Fibroblast of skin of abdomen (primary cell): ENCODE data around the gene OPN3.
A peak's percentile ranks its signal among the peaks of the same experiment; 100 is the strongest.

Source experiments
- DNase-seq: peaks from one replicate; pipeline ENCODE4 v3.0.0-alpha.2; 2013

OPN3 gene

GRCh38 chr1:241645199-241645598 lies 5.0 kb upstream of the OPN3 start:
- no peak for DNase-seq

- DNase-seq: no peak
Measured at GRCh38 chr1:241644259-241644658, 4.1 kb upstream of the OPN3 start.

DNA sequence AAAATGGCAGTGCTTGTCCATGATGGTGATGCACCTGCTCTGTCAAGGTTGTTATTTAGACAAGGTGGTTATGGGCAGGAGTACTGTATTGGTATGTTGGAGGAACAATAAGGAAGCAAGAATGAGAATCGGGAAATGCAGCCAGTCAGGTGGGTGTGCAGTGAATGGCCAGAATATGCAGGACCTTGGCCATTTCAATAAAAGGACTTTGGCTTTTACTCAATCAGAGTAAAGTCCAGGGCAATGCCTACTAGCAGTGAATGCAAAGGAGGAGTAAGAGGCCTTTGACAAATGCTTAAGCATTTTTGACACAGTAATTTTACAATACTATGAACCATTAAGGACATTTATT lies 2.4 kb upstream of the OPN3 start:
- no peak for DNase-seq

DNA sequence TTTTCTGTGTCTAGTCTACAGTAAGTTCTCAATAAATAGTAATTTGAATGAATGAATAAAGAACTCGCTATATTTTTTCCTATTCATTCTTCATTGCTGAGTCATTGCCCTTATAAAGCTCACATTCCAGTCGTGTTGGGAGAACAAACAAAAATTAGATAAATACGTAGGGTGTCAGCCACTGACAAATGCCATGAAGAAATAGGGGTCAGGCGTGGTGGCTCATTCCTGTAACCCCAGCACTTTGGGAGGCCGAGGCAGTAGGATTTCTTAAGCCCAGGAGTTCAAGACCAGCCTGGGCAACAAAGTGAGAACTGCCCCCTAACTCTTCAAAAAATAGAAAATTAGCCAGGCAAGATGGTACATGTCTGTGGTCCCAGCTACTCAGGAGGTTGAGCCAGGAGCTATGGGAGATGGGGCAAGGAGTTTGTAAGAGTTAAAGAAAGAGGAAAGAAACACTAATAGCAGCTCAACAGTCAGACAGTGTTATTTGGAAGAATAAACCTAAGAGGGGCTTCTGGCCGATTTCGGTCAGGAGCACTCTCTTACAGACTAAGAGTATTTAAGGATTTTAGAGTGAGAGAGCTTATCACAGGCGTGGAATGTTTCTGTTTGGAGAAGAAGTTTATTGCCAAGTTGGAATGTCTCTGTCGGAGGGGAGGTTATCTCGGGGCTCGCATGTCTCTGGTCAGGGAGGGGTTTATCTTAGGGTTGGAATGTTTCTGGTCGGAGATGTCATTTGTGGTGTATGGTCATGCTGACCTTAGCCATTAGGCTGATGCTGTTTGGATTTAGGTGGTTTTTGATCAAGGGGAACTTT lies 1.8 kb upstream of the OPN3 start:
- DNase-seq: peak; percentile 25

- DNase-seq: no peak
Measured at GRCh38 chr1:241640867-241641622, 876 bp upstream of the OPN3 start.

GRCh38 chr1:241639623-241640148 lies 483 bp downstream of the OPN3 start:
- DNase-seq: peak; percentile 38

DNA sequence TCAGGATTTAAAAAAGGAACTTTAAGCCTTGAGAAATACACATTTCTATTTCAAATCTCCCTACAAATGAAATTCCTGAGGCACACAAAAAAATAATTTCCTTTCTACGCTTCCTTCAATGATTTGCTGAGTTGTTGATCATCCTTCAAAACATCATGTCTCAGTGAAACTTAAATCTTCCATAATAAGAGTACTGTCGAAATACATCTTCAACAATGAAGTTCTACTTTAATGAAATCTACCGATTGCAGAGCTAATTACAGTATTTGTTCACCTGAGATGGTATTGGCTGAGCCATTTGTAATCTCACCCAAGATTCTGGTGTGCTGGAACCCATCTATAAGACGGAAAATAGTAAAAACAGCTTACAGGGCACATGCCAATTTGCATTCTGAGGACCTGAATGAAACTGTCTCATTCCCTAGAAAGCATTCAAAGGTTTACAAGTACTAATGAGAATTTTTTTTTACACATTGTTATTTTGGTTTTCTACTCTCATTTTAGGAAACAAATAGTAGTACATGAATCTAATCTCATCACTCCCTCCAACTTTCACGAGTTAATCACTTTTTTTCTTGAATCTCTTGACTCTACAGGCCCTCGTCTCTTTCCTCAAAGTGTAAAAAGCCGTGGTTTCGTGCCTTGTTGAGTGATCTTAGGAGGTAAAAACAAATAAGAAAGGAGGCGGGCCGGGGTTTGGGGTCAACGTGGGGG lies 1.1 kb downstream of the OPN3 start:
- no peak for DNase-seq

DNA sequence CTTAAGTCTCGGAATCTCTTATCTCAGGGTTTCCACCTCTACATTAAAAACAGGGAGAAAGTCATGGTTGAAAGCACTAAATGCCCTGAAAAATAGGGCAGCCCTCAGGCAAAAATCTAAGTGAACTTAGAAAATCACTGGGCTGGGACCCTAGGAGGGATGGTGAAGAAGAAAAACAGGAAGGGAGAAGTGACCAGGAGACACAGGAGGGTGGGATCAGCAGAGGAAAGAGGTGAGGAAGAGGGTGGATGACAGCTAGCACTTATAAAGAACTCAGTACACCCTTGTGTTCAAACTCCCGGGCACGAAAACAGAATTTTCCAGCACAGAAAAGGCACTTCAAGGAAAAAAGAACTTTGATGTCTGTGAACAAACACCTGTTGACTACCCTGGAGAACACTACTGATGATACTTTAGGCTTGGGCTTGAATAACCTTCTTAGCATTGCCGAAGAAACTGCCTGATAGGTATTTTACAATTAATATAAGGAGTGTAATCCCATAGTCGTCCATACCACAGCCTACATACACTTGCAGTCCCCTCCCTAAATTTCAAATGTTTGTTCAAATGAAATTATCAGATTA lies 2.0 kb downstream of the OPN3 start:
- DNase-seq: no peak

GRCh38 chr1:241637604-241638003 lies 2.6 kb downstream of the OPN3 start:
- no peak for DNase-seq

- DNase-seq: peak; percentile 44
Measured at GRCh38 chr1:241637046-241637590, 3.1 kb downstream of the OPN3 start.

DNA sequence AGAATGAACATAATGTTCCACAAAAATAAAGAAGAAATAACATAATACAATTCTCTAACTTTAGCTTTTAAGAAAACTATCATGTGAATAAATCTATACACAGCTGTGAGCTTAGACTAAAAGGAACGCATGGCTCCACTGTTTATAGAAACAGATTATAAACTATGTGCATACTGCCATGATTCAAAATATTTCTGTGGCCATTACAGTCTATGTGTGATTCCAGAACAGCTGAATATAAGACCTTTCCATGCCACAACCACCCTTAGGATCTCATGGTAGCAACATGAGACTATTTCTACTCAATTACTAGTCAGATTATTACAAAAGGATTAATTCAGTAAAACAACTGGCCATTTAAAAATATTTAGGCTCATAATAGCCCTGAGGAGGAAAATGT lies 3.9 kb downstream of the OPN3 start:
- no peak for DNase-seq

GRCh38 chr1:241635556-241636152 lies 4.5 kb downstream of the OPN3 start:
- DNase-seq: no peak

GRCh38 chr1:241632987-241633386 lies 7.2 kb downstream of the OPN3 start:
- DNase-seq: no peak

- no peak for DNase-seq
Measured at GRCh38 chr1:241631674-241632073, 8.5 kb downstream of the OPN3 start.

- DNase-seq: no peak
Measured at GRCh38 chr1:241630899-241631298, 9.3 kb downstream of the OPN3 start.

DNA sequence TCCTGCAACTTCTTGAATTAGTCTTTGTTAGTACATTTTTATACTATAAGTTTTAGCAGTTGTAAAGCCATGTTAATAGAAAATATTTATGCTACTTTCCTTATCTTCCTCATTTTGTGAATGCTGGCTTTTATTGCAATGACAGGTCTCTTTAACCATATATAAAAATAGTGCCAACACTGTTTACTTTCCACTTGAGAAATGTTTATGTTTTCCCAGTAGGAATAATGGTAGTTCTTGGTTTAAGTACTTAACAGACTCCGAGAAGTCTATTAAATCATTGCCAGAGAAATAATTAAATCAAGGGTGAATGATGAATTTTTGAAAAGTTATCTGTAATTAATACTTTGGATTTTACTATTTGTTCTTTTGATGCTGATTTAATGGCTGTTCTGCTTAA lies 9.7 kb downstream of the OPN3 start:
- no peak for DNase-seq

DNA sequence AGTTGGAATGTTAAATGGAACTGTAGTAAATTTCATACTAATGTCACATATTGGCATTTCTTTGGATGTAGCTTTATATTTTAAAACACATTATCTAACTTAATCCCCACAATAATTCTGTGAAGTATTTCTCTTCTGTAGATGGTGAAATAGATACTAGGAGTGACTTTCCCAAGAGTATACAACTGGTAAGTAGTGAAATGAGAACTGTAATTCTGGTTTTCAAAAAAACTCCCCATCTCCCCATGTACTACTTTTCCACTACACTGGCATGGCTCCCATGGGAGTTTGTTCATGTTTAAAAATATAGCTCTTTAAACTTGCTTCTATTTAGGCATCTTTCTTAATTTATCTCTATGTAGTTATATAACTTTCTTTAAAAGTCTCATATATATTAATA lies 10.2 kb downstream of the OPN3 start:
- DNase-seq: no peak

DNA sequence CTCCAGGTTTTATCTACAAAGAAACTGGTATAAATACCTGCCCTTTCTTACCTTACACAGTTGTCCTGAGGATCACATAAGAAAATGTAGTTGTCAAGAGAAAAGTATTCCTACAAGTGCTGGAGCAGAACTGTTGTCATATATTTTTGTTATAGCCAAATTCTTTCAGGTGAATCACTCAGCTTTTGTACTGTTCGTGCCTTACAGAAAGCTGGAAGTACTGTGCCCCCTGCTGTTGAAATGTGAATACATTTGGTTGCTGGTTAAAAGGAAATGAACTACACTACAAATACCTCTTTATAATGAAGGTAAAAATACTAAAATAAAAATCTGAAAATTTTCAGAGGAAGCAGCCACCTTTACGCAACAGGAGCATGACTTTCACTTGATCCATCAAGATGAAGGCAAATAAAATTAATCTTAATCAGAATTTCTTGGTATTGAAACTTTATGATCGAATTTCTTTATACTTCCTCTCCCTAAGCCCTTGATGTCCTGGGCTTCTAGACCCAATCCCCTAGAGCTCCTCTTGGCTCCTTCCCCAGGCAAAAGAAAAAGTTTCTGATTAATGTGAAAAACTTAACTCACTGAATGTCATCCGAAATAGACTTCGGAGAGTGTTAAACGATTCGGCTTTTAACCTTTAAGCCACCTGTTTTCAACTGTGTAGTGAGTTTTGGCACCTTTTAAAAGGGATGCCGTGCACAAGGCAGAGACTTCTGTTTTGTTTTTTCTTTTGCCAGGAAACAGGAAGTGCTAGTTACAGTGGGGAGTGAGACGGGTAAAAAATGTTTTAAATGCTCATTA lies 12.5 kb downstream of the OPN3 start:
- peak; percentile 69 for DNase-seq

DNA sequence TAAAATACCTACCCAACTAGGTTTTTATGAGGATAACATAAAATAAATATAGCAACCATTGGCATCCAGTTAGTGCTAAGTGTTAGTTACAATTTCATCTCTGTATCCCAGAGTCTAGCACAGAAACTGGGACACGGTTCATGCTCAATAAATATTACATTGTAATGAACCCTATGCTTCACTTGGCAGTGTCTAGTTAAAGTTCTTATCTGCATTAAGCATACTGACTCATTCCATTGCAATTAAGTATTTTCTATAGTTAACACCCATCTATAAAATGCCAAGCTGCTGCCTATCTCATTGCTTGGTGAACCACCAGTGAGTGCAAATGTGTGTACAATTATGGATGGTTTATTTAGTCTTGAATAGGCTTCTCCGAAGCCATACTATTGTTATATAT lies 15.2 kb downstream of the OPN3 start:
- no peak for DNase-seq

DNA sequence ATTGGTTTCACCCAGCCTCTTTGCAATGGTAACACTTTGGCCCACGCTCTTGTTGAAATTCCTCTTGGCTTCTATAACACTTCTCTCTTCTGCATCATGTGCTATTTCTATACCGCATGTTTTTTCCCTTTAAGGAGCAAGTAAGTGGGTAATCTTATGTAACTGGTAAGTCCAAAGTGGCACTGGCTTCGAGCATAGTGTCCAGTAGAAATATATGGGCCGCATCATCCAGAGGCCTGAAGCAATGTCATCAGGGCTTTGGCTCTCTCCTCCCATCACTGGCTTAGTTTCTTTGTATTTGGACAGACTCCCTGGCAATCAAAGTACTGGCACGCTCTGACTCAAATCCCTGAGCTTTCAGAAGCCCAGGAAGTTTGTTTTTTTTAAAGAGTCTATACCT lies 17.5 kb downstream of the OPN3 start:
- no peak for DNase-seq

DNA sequence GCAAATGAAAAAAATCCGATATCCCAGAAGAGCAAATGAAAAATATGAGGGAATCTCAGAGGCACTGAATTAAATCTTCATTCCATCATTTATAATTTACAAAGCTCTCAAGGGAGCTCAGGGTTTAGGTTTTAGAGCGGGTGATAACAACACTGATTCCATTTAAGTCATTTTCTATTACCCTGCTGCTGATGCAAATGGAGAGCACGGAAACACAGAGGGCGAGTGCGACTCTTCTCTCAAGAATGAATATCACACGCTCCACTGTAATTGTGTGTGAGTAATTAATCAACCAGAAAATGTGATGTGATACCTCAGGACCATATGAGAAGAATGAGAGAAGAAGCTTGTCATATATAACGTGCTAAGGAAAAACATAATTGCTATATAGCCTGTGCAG lies 22.7 kb downstream of the OPN3 start:
- no peak for DNase-seq
